AG09309 (cell line): ENCODE results near the gene CCR6.

Experiments used
- DNase-seq: peaks from one replicate; pipeline ENCODE4 v3.0.0-alpha.2; 2010; ENCODE audit warnings: low read depth
- H3K4me3 ChIP-seq: 2 replicates; pipeline ENCODE4 v1.5.1; 2011; ENCODE audit warnings: mild to moderate bottlenecking, low read depth, low read length, moderate library complexity; ENCODE audit not compliant: control insufficient read depth
- CTCF ChIP-seq: IDR thresholded peaks from 2 replicates; pipeline ENCODE4 v1.5.1; 2011; ENCODE audit warnings: mild to moderate bottlenecking, low read depth, low read length, inconsistent platforms; ENCODE audit not compliant: insufficient read depth, control insufficient read depth; ENCODE audit errors: missing control alignments

CCR6 gene

GRCh38 chr6:167153521-167153959 lies 30.6 kb downstream of the CCR6 start:
- no peak for DNase-seq
- no peak overlapping the region for H3K4me3 ChIP-seq
- TF ChIP-seq CTCF, result no peak

DNA sequence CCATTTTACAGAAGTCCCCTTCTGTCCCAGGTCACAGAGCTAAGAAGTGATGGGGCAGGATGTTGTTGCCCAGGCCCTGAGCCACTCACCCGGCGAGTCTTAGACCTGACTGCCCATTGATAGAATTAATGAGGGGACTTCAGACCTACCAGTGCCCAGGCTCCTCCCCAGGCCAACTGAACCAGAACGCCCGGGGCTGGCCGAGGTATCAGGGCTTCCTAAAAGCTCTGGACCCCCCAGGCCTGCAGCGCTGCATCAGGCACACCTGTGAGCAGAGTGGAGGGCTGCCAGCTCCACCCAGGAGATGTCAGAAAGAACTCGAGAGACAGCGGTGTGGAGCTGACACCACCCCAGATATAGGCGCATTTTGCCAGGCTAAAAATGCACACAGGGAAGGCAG lies 31.4 kb downstream of the CCR6 start:
- no peak overlapping the region for H3K4me3 ChIP-seq
- no peak for TF ChIP-seq CTCF
- DNase-seq, result no peak

- TF ChIP-seq CTCF, result no peak
- DNase-seq, result no peak
- no peak overlapping the region for H3K4me3 ChIP-seq
Measured at GRCh38 chr6:167154895-167155294, 32.0 kb downstream of the CCR6 start.

DNA sequence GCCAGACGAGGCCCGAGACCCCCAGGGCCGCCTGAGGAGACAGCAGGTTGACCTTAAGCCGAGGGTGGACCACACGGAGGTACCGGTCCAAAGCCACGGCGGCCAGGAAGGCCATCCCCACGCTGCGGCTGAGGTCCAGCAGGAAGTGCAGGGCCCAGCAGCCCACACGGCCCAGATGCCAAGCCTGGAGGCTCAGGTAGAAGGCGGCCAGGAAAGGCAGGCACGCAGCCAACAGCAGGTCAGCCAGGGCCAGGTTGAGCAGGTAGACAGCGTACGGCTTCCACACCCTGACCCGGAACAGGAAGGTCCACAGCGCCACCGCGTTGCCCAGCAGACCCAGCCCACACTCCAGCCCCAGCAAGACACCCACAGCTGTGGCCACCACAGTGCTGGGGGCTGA lies 34.5 kb downstream of the CCR6 start:
- no peak for TF ChIP-seq CTCF
- DNase-seq, result no peak
- H3K4me3 ChIP-seq, result no peak overlapping the region

- no peak for DNase-seq
- H3K4me3 ChIP-seq, result no peak within 1 kb of the TSS
- TF ChIP-seq CTCF, result no peak
Measured at GRCh38 chr6:167157863-167158262, 35.0 kb downstream of the CCR6 start, which contains the start of gene GPR31. Gene GPR31, minus strand, starts transcription at chr6:167157980. Its CDS starts 149 bp downstream, at chr6:167157831.

- TF ChIP-seq CTCF, result no peak
- DNase-seq, result no peak
- H3K4me3 ChIP-seq, result no peak overlapping the region
Measured at GRCh38 chr6:167161851-167162467, 39.1 kb downstream of the CCR6 start.

GRCh38 chr6:167162591-167162990 lies 39.7 kb downstream of the CCR6 start:
- no peak overlapping the region for H3K4me3 ChIP-seq
- TF ChIP-seq CTCF, result no peak
- DNase-seq, result no peak
